HG03432 (cell line): ENCODE measurements around the gene EPHB6.
A peak's percentile ranks its signal among the peaks of the same experiment; 100 is the strongest.

Experiments
- ATAC-seq: cut with Tn5 transposase; IDR thresholded peaks from one replicate; pipeline ENCODE4 v1.9.1; 2021; ENCODE audit warnings: mild to moderate bottlenecking, moderate library complexity; ENCODE audit not compliant: unreplicated experiment

EPHB6 gene

GRCh38 chr7:142876236-142876960 lies 21.5 kb downstream of the EPHB6 start:
- ATAC-seq: no peak

- ATAC-seq: no peak
These were observed 22.4 kb downstream of the EPHB6 start for GRCh38 chr7:142876991-142877910.

- no peak for ATAC-seq
These were observed 23.4 kb downstream of the EPHB6 start for GRCh38 chr7:142878315-142878714.

GRCh38 chr7:142879060-142879459 lies 24.2 kb downstream of the EPHB6 start:
- no peak for ATAC-seq

- peak; percentile 59 for ATAC-seq
These were observed 26.1 kb downstream of the EPHB6 start for GRCh38 chr7:142880876-142881505.

GRCh38 chr7:142881586-142882337 lies 26.9 kb downstream of the EPHB6 start:
- ATAC-seq: no peak

GRCh38 chr7:142882338-142882678 lies 27.4 kb downstream of the EPHB6 start:
- no peak for ATAC-seq

GRCh38 chr7:142883145-142883544 lies 28.3 kb downstream of the EPHB6 start:
- ATAC-seq: no peak

GRCh38 chr7:142883571-142884285 lies 28.9 kb downstream of the EPHB6 start:
- ATAC-seq: no peak

GRCh38 chr7:142884286-142884640 lies 29.4 kb downstream of the EPHB6 start:
- no peak for ATAC-seq

GRCh38 chr7:142885311-142886230 lies 30.7 kb downstream of the EPHB6 start, which contains the start of gene TRPV6:
Gene TRPV6 (minus strand): TSS chr7:142885745.
- ATAC-seq: no peak

- no peak for ATAC-seq
These were observed 32.0 kb downstream of the EPHB6 start for GRCh38 chr7:142886866-142887265.

- no peak for ATAC-seq
These were observed 32.6 kb downstream of the EPHB6 start for GRCh38 chr7:142887282-142888015.

- no peak for ATAC-seq
These were observed 34.9 kb downstream of the EPHB6 start for GRCh38 chr7:142889816-142890215.

- no peak for ATAC-seq
These were observed 36.1 kb downstream of the EPHB6 start for GRCh38 chr7:142890874-142891485.

GRCh38 chr7:142891490-142892082 lies 36.7 kb downstream of the EPHB6 start:
- ATAC-seq: no peak

GRCh38 chr7:142892951-142893350 lies 38.1 kb downstream of the EPHB6 start:
- no peak for ATAC-seq
